Transverse colon (tissue), 4 donors: Measurements from ENCODE around the gene CREBBP. TPM values are rescaled to one million over a fixed set of nuclear protein-coding genes. Genes with fewer than 3 reads are reported as not detected.

Source experiments
- DNase-seq: peaks from one replicate; pipeline ENCODE4 v3.0.0-alpha.2; 2019
- H3K27ac ChIP-seq, 4 donors: fragments of 200-600 bp; sonication (generic); 2 replicates each; pipeline ENCODE4 v1.5.1; 2016 to 2018; ENCODE audit warnings: inconsistent platforms in 4 of 4
- H3K27me3 ChIP-seq: fragments of 200-600 bp; sonication (generic); 2 replicates; pipeline ENCODE4 v1.5.1; 2017; ENCODE audit warnings: inconsistent platforms
- H3K36me3 ChIP-seq, 4 donors: fragments of 200-600 bp; sonication (generic); 2 replicates each; pipeline ENCODE4 v1.5.1; 2017 to 2019; ENCODE audit warnings: inconsistent platforms in 4 of 4
- H3K4me1 ChIP-seq, 4 donors: fragments of 200-600 bp; sonication (generic); 2 replicates each; pipeline ENCODE4 v1.5.1; 2017 to 2020; ENCODE audit warnings: inconsistent platforms in 4 of 4
- H3K4me3 ChIP-seq, 4 donors: fragments of 200-600 bp; sonication (generic); 1 replicate in 1 of 4; 2 replicates in 3 of 4; pipeline versions ENCODE4 v1.5.1 to v1.6.1; 2017 to 2019; ENCODE audit warnings: inconsistent platforms in 4 of 4
- H3K9me3 ChIP-seq, 2 donors: fragments of 200-600 bp; sonication (generic); 2 replicates each; pipeline ENCODE4 v1.5.1; 2017 to 2019; ENCODE audit warnings: inconsistent platforms in 2 of 2
- EP300 ChIP-seq: sonication (generic); formaldehyde crosslinking; IDR thresholded peaks from one replicate; pipeline ENCODE4 v1.6.1; 2017; ENCODE audit warnings: antibody characterized with exemption, low read depth
- POLR2A ChIP-seq: fragments of 450-650 bp; IDR thresholded peaks from one replicate; pipeline ENCODE4 v1.6.1; 2016; ENCODE audit warnings: antibody characterized with exemption, mild to moderate bottlenecking, moderate library complexity
- POLR2AphosphoS5 ChIP-seq, 3 donors: sonication (generic); formaldehyde crosslinking; IDR thresholded peaks; one replicate each; pipeline ENCODE4 v1.6.1; 2016; ENCODE audit warnings: antibody characterized with exemption in 3 of 3
- WGBS, 2 donors: methylation state at CpG; one replicate each; pipeline ENCODE4 v1.1.5; 2018; ENCODE audit warnings: low coverage in 1 of 2; 5-methylcytosine and 5-hydroxymethylcytosine counted together
- in situ Hi-C, 4 donors: fragments of 200-750 bp; cut with MboI; loops; one replicate each; pipeline versions ENCODE4 v1.15.0 to v1.15.1; 2017; ENCODE audit warnings: low sequenced_read_pairs in 3 of 4, low pct_ligation_motif_present in 1 of 4, low pct_unique_long_range_greater_than_20kb in 1 of 4
- intact Hi-C: fragments of 100-400 bp; cut with DNase I; formaldehyde crosslinking; loops from one replicate; pipeline ENCODE4 v1.15.1; 2023; ENCODE audit warnings: low total_unique reads
- total RNA-seq, 4 donors: library from RNA; depleted of rRNA; stranded (reverse); fragments of >200 nt; gene quantifications; one replicate each; pipeline ENCODE4 v1.1.0, GENCODE V29; 2016
- TF ChIP-seq, protein P1 (sequence below), 5 experiments: fragments of 200-600 bp in 3 of 5; fragments of 450-650 bp in 2 of 5; sonication (generic) in 3 of 5; IDR thresholded peaks; 1 replicate in 2 of 5; 2 replicates in 3 of 5; pipeline ENCODE4 v1.5.1; 2016 to 2017; ENCODE audit warnings: antibody characterized with exemption in 5 of 5, inconsistent platforms in 3 of 5, mild to moderate bottlenecking in 2 of 5, moderate library complexity in 1 of 5

Gene CREBBP
- total RNA-seq, 4 donors from 2014 or later = 52.4 to 235 (median 98.7) TPM

GRCh38 chr16:3728424-3729160 lies 151.9 kb downstream of the CREBBP start:
- in situ Hi-C loops (no loop called here), intact Hi-C loops (no loop called here)
- TF ChIP-seq POLR2A = no peak
- DNase-seq = no peak
- no peak overlapping the region for H3K4me3 ChIP-seq
- WGBS, 2 donors = 97% methylated on average over 11 of the region's 31 CpGs; no CpG with 5 or more reads in 1 of the 2 donors
- no peaks in the 10 kb centered on the region for H3K27me3 ChIP-seq
- H3K27ac ChIP-seq = no peak overlapping the region
- H3K9me3 ChIP-seq = no peaks in the 10 kb centered on the region
- H3K36me3 ChIP-seq = peaks cover 0 to 53% (median 22%) of the 10 kb centered on the region in 4 donors
- no peaks in the 10 kb centered on the region for H3K4me1 ChIP-seq

GRCh38 chr16:3727806-3728381 lies 152.6 kb downstream of the CREBBP start:
- DNase-seq = no peak
- in situ Hi-C loops = no loop called here

GRCh38 chr16:3726021-3726687 lies 154.4 kb downstream of the CREBBP start:
- Histone ChIP-seq H3K27ac (no peak overlapping the region), H3K4me3 (no peak overlapping the region), H3K9me3 (no peaks in the 10 kb centered on the region), H3K36me3 (peaks cover 0 to 35% (median 17%) of the 10 kb centered on the region in 4 donors), H3K4me1 (no peaks in the 10 kb centered on the region), H3K27me3 (no peaks in the 10 kb centered on the region)
- intact Hi-C loops = no loop called here
- DNase-seq = no peak
- in situ Hi-C loops = no loop called here
- TF ChIP-seq, protein P1, sequence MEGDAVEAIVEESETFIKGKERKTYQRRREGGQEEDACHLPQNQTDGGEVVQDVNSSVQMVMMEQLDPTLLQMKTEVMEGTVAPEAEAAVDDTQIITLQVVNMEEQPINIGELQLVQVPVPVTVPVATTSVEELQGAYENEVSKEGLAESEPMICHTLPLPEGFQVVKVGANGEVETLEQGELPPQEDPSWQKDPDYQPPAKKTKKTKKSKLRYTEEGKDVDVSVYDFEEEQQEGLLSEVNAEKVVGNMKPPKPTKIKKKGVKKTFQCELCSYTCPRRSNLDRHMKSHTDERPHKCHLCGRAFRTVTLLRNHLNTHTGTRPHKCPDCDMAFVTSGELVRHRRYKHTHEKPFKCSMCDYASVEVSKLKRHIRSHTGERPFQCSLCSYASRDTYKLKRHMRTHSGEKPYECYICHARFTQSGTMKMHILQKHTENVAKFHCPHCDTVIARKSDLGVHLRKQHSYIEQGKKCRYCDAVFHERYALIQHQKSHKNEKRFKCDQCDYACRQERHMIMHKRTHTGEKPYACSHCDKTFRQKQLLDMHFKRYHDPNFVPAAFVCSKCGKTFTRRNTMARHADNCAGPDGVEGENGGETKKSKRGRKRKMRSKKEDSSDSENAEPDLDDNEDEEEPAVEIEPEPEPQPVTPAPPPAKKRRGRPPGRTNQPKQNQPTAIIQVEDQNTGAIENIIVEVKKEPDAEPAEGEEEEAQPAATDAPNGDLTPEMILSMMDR (IDR thresholded peaks at IDR 0.05) = no peak
- TF ChIP-seq POLR2A (no peak), POLR2AphosphoS5 (IDR thresholded peaks at IDR 0.05) (no peak), EP300 (no peak)
- WGBS, 2 donors = 90 to 91% methylated on average over 2 to 32 of the region's 33 CpGs

More at GRCh38 chr16:3727806-3728381, 152.6 kb downstream of the CREBBP start:
- Histone ChIP-seq H3K4me1 (no peaks in the 10 kb centered on the region), H3K9me3 (no peaks in the 10 kb centered on the region), H3K27ac (no peak overlapping the region), H3K27me3 (no peaks in the 10 kb centered on the region), H3K4me3 (no peak overlapping the region), H3K36me3 (peaks cover 0 to 49% (median 22%) of the 10 kb centered on the region in 4 donors)
- intact Hi-C loops = no loop called here
- 97% methylated on average over 17 of the region's 21 CpGs; no CpG with 5 or more reads in 1 of the 2 donors for WGBS, 2 donors
- TF ChIP-seq, protein P1 (IDR thresholded peaks at IDR 0.05) = no peak
- TF ChIP-seq EP300 = no peak
- TF ChIP-seq POLR2A = no peak
- no peak for TF ChIP-seq POLR2AphosphoS5 (IDR thresholded peaks at IDR 0.05)

DNA sequence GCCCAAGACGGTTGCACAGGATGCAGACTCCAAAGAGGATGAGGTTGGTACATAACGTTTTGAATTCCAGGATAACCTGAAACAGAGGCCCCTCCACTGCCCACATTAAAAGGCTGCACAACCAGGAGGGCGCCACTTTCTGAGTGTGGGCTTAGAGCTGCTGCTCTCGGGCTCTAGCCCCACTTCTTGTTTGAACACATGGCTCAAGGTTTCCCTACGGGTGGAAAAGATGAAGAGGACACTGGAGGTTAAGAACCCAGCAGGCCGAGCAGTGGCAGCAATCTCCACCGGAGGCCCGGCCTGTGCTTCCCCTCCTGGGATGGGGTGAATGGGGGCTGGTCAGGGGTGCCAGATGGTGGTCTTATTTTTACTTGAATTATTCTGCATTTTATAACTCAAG lies 155.2 kb downstream of the CREBBP start:
- peaks cover 0 to 26% (median 13%) of the 10 kb centered on the region in 4 donors for H3K36me3 ChIP-seq
- H3K27me3 ChIP-seq = no peaks in the 10 kb centered on the region
- TF ChIP-seq EP300 = no peak
- TF ChIP-seq POLR2AphosphoS5 (IDR thresholded peaks at IDR 0.05) = no peak
- TF ChIP-seq POLR2A = no peak
- TF ChIP-seq, protein P1 (IDR thresholded peaks at IDR 0.05) = no peak
- H3K4me1 ChIP-seq = no peaks in the 10 kb centered on the region
- H3K27ac ChIP-seq = no peak overlapping the region
- intact Hi-C loops (no loop called here), in situ Hi-C loops (no loop called here)
- no peak for DNase-seq
- no peaks in the 10 kb centered on the region for H3K9me3 ChIP-seq
- H3K4me3 ChIP-seq = no peak overlapping the region
- 81 to 82% methylated on average over 7 to 8 of the region's 8 CpGs for WGBS, 2 donors
